ENCODE data around the gene YPEL2. TPM values are rescaled to one million over a fixed set of nuclear protein-coding genes. Genes with fewer than 3 reads are reported as not detected.

Gene YPEL2
- total and polyA plus RNA-seq, 2 of the 13 experiments (the other 11 are each of a cell fraction or from before 2014, with no cell fraction given) = 8.5 to 21.1 TPM

GRCh38 chr17:59441464-59442096 lies 110.1 kb downstream of the YPEL2 start:
- Histone ChIP-seq H3K4me3 (replicated peaks in 1 of 3; ENCODE audit: insufficient read depth in 1 of 3, low read depth in 2 of 3, low read length in 3 of 3) (no peak overlapping the region), H3K4me1 (ENCODE audit: insufficient read depth, low read length) (peaks cover 38% of the 10 kb centered on the region), H3K27ac (ENCODE audit: extremely low read length, insufficient read depth, low read length) (no peak overlapping the region), H2AFZ (ENCODE audit: low read length) (peak overlapping the region; percentile 20), H3K36me3 (replicated peaks in 1 of 2; ENCODE audit: control insufficient read depth in 1 of 2, insufficient read depth in 2 of 2, low read length in 2 of 2) (no peaks in the 10 kb centered on the region), H3K4me2 (ENCODE audit: low read depth, low read length) (peak overlapping the region; percentile 48), H4K20me1 (ENCODE audit: insufficient read depth, low read length) (no peaks in the 10 kb centered on the region), H3K27me3 (ENCODE audit: control insufficient read depth in 1 of 2, insufficient read depth in 2 of 2, low read length in 2 of 2) (no peaks in the 10 kb centered on the region; a peak in 1 of 5 replicates), H3K9me3 (ENCODE audit: low read length) (no peaks in the 10 kb centered on the region), H3K79me2 (ENCODE audit: insufficient read depth, low read length) (no peaks in the 10 kb centered on the region), H3K9ac (ENCODE audit: insufficient read depth, low read depth, low read length) (no peak overlapping the region; the same call in 1 of the 2 replicates)
- BruUV-seq (replicated peaks) = no TSS peak
- ChIA-PET POLR2A (interaction anchor here (1.4 to 2.3 kb wide), 2 partner anchors 112 to 131 kb away, joined by 4 to 5 read pairs; no protein-coding TSS in a partner anchor), CTCF (ENCODE audit: low intra/inter-chr PET ratio, low total read pairs) (interaction anchor here (0.7 to 5.9 kb wide), 5 partner anchors 75 to 130 kb away, joined by 3 to 94 read pairs (median 25); partner anchors contain the start of gene YPEL2)
- WGBS (ENCODE audit: low lambda C conversion rate) = 35% methylated on average over 7 of the region's 7 CpGs
- in situ Hi-C loops (cut with HindIII; ENCODE audit: extremely low pct_ligation_motif_present, low pct_unique_long_range_greater_than_20kb) (no loop called here), intact Hi-C loops (cut with micrococcal nuclease; ENCODE audit: unreplicated experiment) (loop anchor here (1.0 kb wide), 3 partner anchors 112 to 130 kb away; no protein-coding TSS in a partner anchor)
- no peak for DNase-seq (ENCODE audit: low spot score)
- TF ChIP-seq MIER2 (CRISPR knock-in tag; IDR thresholded peaks at IDR 0.05) = 0 out of 2 replicates have a peak, but pooled peaks have one; percentile 1
- peak; percentile 72; the same call in 1 of the 2 replicates for TF ChIP-seq ZNF770 (CRISPR knock-in tag; IDR thresholded peaks at IDR 0.05)
- TF ChIP-seq TBX2 (CRISPR knock-in tag; IDR thresholded peaks at IDR 0.05; ENCODE audit: borderline replicate concordance) = no peak
- 0 out of 2 replicates have a peak, but pooled peaks have one; percentile 38 for TF ChIP-seq ZMYM3 (CRISPR knock-in tag; IDR thresholded peaks at IDR 0.05)
- peak; percentile 99; the same call in 1 of the 2 replicates for TF ChIP-seq ZNF180 (CRISPR knock-in tag; IDR thresholded peaks at IDR 0.05; ENCODE audit: borderline replicate concordance, low read depth)
- FAIRE-seq = no peak
- peak; percentile 30 for ATAC-seq
